ENCODE results near the gene SPCS1.

GRCh38 chr3:52715714-52716305, 9.9 kb downstream of the SPCS1 start:
- no peak for TF ChIP-seq POLR2A (IDR thresholded peaks at IDR 0.05)
- no peak for TF ChIP-seq CTCF (IDR thresholded peaks at IDR 0.05)
